ENCODE data around the gene ZNF664.

ZNF664 gene

DNA sequence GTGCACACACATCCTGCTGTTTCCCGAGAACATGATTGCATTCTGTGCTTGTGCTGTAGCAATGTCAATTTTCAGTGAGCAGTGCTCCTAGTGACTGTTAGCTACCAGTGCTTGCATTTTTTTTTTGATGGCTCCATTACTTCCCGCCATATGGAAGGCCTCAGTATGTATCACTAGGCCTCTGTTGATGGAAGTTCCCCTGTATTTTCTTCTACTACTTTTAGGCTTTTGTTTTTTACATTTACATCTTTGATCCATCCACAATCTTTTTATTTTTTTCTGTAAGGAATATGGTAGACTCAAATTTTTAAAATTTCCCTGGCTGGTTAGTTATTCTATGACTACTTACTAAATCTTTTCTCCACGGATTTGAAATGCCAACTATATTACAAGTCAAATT, 49.1 kb downstream of the ZNF664 start:
- H4K20me1 ChIP-seq (ENCODE audit: insufficient read depth, low read length): no peaks in the 10 kb centered on the region
- no peaks in the 10 kb centered on the region for H3K9me3 ChIP-seq (ENCODE audit: insufficient read depth, low read length)
- H3K27me3 ChIP-seq (ENCODE audit: low read depth, low read length): no peaks in the 10 kb centered on the region
- H2AFZ ChIP-seq (ENCODE audit: low read depth, low read length): no peak overlapping the region
- H3K4me1 ChIP-seq (ENCODE audit: low read length): no peaks in the 10 kb centered on the region
- H3K4me2 ChIP-seq (ENCODE audit: low read length): no peak overlapping the region
- H3K36me3 ChIP-seq (replicated peaks; ENCODE audit: low read depth, low read length): no peaks in the 10 kb centered on the region
- no peak overlapping the region for H3K9ac ChIP-seq (ENCODE audit: low read length)
- no peak for TF ChIP-seq EZH2phosphoT487 (IDR thresholded peaks at IDR 0.05; ENCODE audit: low read depth)
- TF ChIP-seq, protein P1, sequence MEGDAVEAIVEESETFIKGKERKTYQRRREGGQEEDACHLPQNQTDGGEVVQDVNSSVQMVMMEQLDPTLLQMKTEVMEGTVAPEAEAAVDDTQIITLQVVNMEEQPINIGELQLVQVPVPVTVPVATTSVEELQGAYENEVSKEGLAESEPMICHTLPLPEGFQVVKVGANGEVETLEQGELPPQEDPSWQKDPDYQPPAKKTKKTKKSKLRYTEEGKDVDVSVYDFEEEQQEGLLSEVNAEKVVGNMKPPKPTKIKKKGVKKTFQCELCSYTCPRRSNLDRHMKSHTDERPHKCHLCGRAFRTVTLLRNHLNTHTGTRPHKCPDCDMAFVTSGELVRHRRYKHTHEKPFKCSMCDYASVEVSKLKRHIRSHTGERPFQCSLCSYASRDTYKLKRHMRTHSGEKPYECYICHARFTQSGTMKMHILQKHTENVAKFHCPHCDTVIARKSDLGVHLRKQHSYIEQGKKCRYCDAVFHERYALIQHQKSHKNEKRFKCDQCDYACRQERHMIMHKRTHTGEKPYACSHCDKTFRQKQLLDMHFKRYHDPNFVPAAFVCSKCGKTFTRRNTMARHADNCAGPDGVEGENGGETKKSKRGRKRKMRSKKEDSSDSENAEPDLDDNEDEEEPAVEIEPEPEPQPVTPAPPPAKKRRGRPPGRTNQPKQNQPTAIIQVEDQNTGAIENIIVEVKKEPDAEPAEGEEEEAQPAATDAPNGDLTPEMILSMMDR (IDR thresholded peaks at IDR 0.05; ENCODE audit: low read depth, low read length): no peak
- no peak overlapping the region for H3K4me3 ChIP-seq (ENCODE audit: low read length)
- H3K27ac ChIP-seq (ENCODE audit: low read length): no peak overlapping the region
- H3K79me2 ChIP-seq (ENCODE audit: low read length): no peaks in the 10 kb centered on the region

DNA sequence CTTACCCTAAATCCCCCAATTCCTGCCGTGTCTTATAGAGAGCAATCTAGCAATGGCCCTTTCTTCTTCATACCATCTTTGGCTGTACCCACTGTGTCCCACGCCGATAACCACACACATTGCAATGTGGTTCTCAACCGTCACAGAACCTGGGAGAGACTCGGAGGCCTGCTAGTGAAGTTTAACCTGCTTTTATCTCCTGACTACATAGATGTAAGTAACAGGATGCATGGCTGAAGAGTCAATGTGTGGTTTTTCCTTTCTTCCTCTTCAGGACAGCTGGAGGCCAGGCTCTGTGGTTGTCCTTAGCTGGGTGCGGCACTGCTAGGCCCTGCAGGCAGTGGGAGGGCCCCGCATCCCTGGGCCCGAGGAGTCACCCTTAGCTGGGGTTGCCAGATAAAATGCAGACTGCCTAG, 51.3 kb downstream of the ZNF664 start:
- no peak overlapping the region for H3K27ac ChIP-seq (ENCODE audit: low read length)
- H3K4me2 ChIP-seq (ENCODE audit: low read length): no peak overlapping the region
- H3K9ac ChIP-seq (ENCODE audit: low read length): no peak overlapping the region

DNA sequence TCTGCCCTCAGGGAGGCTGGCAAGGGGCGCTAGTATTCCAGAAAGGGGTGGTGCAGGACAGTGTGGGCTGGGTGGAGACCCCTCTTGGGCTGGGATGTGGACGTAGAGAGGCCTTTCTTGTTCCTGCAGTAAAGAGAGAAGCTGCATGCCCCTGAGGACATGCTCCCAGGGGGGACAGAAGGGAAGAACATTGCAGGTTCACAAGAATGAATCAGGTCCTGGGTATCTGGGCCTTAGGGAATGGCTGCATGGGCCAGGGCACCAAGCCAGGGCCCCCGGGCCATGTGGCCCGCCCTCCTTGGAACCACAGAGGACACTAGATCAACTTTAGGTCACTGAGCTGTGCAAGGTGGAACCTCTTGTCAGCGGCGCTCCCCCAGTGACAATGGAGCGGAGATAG, 51.8 kb downstream of the ZNF664 start:
- Histone ChIP-seq H3K4me3 (ENCODE audit: low read length) (no peak overlapping the region), H3K27ac (ENCODE audit: low read length) (no peak overlapping the region), H2AFZ (ENCODE audit: low read depth, low read length) (no peak overlapping the region), H3K36me3 (replicated peaks; ENCODE audit: low read depth, low read length) (no peaks in the 10 kb centered on the region), H3K79me2 (ENCODE audit: low read length) (no peaks in the 10 kb centered on the region), H3K9ac (ENCODE audit: low read length) (no peak overlapping the region), H3K27me3 (ENCODE audit: low read depth, low read length) (no peaks in the 10 kb centered on the region), H3K4me1 (ENCODE audit: low read length) (no peaks in the 10 kb centered on the region), H3K4me2 (ENCODE audit: low read length) (no peak overlapping the region), H4K20me1 (ENCODE audit: insufficient read depth, low read length) (no peaks in the 10 kb centered on the region), H3K9me3 (ENCODE audit: insufficient read depth, low read length) (no peaks in the 10 kb centered on the region)
- no peak for TF ChIP-seq EZH2phosphoT487 (IDR thresholded peaks at IDR 0.05; ENCODE audit: low read depth)
- TF ChIP-seq, protein P1 (IDR thresholded peaks at IDR 0.05; ENCODE audit: low read depth, low read length): no peak

More for the DNA sequence above, 51.3 kb downstream of the ZNF664 start:
- Histone ChIP-seq H3K9me3 (ENCODE audit: insufficient read depth, low read length) (no peaks in the 10 kb centered on the region), H3K4me1 (ENCODE audit: low read length) (no peaks in the 10 kb centered on the region), H3K4me3 (ENCODE audit: low read length) (no peak overlapping the region), H3K27me3 (ENCODE audit: low read depth, low read length) (no peaks in the 10 kb centered on the region), H3K79me2 (ENCODE audit: low read length) (no peaks in the 10 kb centered on the region), H4K20me1 (ENCODE audit: insufficient read depth, low read length) (no peaks in the 10 kb centered on the region), H2AFZ (ENCODE audit: low read depth, low read length) (no peak overlapping the region), H3K36me3 (replicated peaks; ENCODE audit: low read depth, low read length) (no peaks in the 10 kb centered on the region)
- TF ChIP-seq EZH2phosphoT487 (IDR thresholded peaks at IDR 0.05; ENCODE audit: low read depth): no peak
- TF ChIP-seq, protein P1 (IDR thresholded peaks at IDR 0.05; ENCODE audit: low read depth, low read length): no peak

DNA sequence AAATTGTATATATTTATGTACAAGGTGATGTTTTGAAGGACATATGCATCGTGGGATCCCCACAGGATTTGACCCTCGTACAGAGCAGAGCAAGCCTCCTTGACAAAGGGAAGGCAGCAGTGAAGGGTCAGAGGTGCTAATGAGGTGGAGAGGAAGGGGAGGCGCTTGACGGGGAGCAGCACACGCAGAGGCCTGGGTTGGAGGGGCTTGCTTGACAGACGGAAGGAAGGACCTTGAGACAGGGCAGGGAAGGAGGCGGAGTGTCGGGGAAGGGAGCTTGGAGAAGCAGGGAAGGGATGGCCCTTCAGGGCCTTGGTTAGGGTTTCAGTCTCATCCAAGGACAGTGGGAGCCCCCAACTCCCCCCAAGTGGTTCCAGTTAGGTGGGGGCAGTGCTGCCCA, 52.6 kb downstream of the ZNF664 start:
- TF ChIP-seq, protein P1 (IDR thresholded peaks at IDR 0.05; ENCODE audit: low read depth, low read length): no peak
- TF ChIP-seq EZH2phosphoT487 (IDR thresholded peaks at IDR 0.05; ENCODE audit: low read depth): no peak
- H3K79me2 ChIP-seq (ENCODE audit: low read length): no peaks in the 10 kb centered on the region
- no peak overlapping the region for H3K4me3 ChIP-seq (ENCODE audit: low read length)
- H3K4me2 ChIP-seq (ENCODE audit: low read length): no peak overlapping the region
- no peaks in the 10 kb centered on the region for H4K20me1 ChIP-seq (ENCODE audit: insufficient read depth, low read length)
- no peaks in the 10 kb centered on the region for H3K27me3 ChIP-seq (ENCODE audit: low read depth, low read length)
- no peak overlapping the region for H2AFZ ChIP-seq (ENCODE audit: low read depth, low read length)
- no peaks in the 10 kb centered on the region for H3K36me3 ChIP-seq (replicated peaks; ENCODE audit: low read depth, low read length)
- no peak overlapping the region for H3K9ac ChIP-seq (ENCODE audit: low read length)
- no peak overlapping the region for H3K27ac ChIP-seq (ENCODE audit: low read length)
- H3K4me1 ChIP-seq (ENCODE audit: low read length): no peaks in the 10 kb centered on the region
- H3K9me3 ChIP-seq (ENCODE audit: insufficient read depth, low read length): no peaks in the 10 kb centered on the region
